Body of pancreas (tissue), 4 donors: ENCODE results near the gene EPHB1.

ENCODE experiments used
- POLR2A ChIP-seq, 3 donors: fragments of 450-650 bp; IDR thresholded peaks; one replicate each; pipeline ENCODE4 v1.6.1; 2016; ENCODE audit warnings: antibody characterized with exemption in 3 of 3, mild to moderate bottlenecking in 2 of 3
- TF ChIP-seq, protein P1 (sequence below), 7 experiments: fragments of 450-650 bp in 4 of 7; fragments of 200-600 bp in 3 of 7; sonication (generic) in 3 of 7; IDR thresholded peaks; one replicate each; pipeline ENCODE4 v1.5.1; 2016 to 2019; ENCODE audit warnings: antibody characterized with exemption in 7 of 7

DNA sequence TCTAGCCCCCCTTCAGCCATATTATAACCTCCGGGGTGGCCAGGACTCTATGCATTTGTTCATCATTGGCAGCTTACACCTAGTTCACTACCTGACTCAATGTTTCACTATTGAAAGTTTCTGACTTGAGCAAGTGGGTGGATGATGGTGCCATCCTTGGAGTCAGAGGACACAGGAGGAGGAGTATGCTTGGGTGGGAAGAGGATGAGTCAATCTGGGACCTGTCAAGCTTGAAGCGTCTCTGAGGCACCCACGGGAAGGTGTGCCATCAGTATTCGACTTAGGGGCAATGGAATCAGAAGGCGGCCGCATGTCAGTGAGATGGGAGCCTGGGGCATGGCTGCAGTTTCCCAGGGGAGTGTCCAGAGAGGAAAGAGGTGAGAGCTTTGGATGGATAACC is 133.3 kb downstream of the EPHB1 start:
- no peak for TF ChIP-seq POLR2A (IDR thresholded peaks at IDR 0.05)
- TF ChIP-seq, protein P1, sequence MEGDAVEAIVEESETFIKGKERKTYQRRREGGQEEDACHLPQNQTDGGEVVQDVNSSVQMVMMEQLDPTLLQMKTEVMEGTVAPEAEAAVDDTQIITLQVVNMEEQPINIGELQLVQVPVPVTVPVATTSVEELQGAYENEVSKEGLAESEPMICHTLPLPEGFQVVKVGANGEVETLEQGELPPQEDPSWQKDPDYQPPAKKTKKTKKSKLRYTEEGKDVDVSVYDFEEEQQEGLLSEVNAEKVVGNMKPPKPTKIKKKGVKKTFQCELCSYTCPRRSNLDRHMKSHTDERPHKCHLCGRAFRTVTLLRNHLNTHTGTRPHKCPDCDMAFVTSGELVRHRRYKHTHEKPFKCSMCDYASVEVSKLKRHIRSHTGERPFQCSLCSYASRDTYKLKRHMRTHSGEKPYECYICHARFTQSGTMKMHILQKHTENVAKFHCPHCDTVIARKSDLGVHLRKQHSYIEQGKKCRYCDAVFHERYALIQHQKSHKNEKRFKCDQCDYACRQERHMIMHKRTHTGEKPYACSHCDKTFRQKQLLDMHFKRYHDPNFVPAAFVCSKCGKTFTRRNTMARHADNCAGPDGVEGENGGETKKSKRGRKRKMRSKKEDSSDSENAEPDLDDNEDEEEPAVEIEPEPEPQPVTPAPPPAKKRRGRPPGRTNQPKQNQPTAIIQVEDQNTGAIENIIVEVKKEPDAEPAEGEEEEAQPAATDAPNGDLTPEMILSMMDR (IDR thresholded peaks at IDR 0.05), result no peak
